Motor neuron (in vitro differentiated cells): ENCODE measurements around the gene MAGI2. TPM values are rescaled to one million over a fixed set of nuclear protein-coding genes. Genes with fewer than 3 reads are reported as not detected.

Experiments used
- ATAC-seq, 8 experiments: fragments of 200-7000 bp; cut with Tn5 transposase; replicated peaks in 6 of 8; 2 replicates each; pipeline ENCODE4 v1.8.0; 2021; ENCODE audit warnings: mild to moderate bottlenecking in 8 of 8, moderate library complexity in 8 of 8
- H3K27ac ChIP-seq, 2 donors: fragments of 250-450 bp; sonication (Bioruptor Pico); 2 replicates each; pipeline ENCODE4 v1.9.0; 2021; ENCODE audit warnings: antibody characterized with exemption in 2 of 2, mild to moderate bottlenecking in 2 of 2, moderate library complexity in 1 of 2
- H3K4me1 ChIP-seq, 2 donors: fragments of 250-450 bp; sonication (Bioruptor Pico); replicated peaks in 1 of 2; 2 replicates each; pipeline ENCODE4 v1.6.1; 2021; ENCODE audit warnings: antibody characterized with exemption in 2 of 2, mild to moderate bottlenecking in 2 of 2, moderate library complexity in 1 of 2
- H3K4me3 ChIP-seq, 5 donors: fragments of 250-450 bp; sonication (Bioruptor Pico); 2 replicates each; pipeline ENCODE4 v1.9.0; 2021; ENCODE audit warnings: antibody characterized with exemption in 5 of 5, mild to moderate bottlenecking in 5 of 5, moderate library complexity in 4 of 5
- WGBS, 10 experiments: fragments of 450-650 bp; shearing (Covaris generic); methylation state at CpG; one replicate each; pipeline ENCODE4 v1.0.0; 2022; 5-methylcytosine and 5-hydroxymethylcytosine counted together
- in situ Hi-C, 9 experiments: fragments of 400-800 bp; cut with MboI; loops; one replicate each; pipeline ENCODE4 v1.15.0; 2021; ENCODE audit warnings: low sequenced_read_pairs in 9 of 9, low pct_unique_long_range_greater_than_20kb in 2 of 9; ENCODE audit not compliant: unreplicated experiment in 9 of 9
- total RNA-seq, 8 experiments: library from RNA; unstranded; fragments of 300-600 nt; gene quantifications; 2 replicates each; pipeline versions ENCODE4 v1.2.3 to v1.2.4, GENCODE V29; 2022

The MAGI2 gene
- total RNA-seq, 8 experiments from 2014 or later: 8.8 to 81.9 (median 28.2) TPM

GRCh38 chr7:79199266-79199665 lies 254.2 kb downstream of the MAGI2 start:
- 67 to 89% (median 81%) methylated on average over 3 to 6 of the region's 6 CpGs for WGBS, 10 experiments
- Histone ChIP-seq H3K4me3 (no peak overlapping the region), H3K27ac (no peak overlapping the region), H3K4me1 (no peaks in the 10 kb centered on the region)
- in situ Hi-C loops: loop anchor here in 1 of 9 experiments (25.0 kb wide), 1 partner anchor 612 kb away; no protein-coding TSS in a partner anchor
- ATAC-seq: no peak

GRCh38 chr7:79185605-79186004 lies 267.9 kb downstream of the MAGI2 start:
- H3K4me3 ChIP-seq: no peak overlapping the region
- 40 to 100% (median 89%) methylated on average over 1 to 2 of the region's 2 CpGs; no CpG with 5 or more reads in 1 of the 10 experiments for WGBS, 10 experiments
- in situ Hi-C loops: loop anchor here in 1 of 9 experiments (25.0 kb wide), 1 partner anchor 598 kb away; no protein-coding TSS in a partner anchor
- no peaks in the 10 kb centered on the region for H3K4me1 ChIP-seq
- ATAC-seq: peak in 1 of 8 experiments; percentile 37
- H3K27ac ChIP-seq: no peak overlapping the region

- peak in 1 of 8 experiments; percentile 76 for ATAC-seq
- no peak overlapping the region for H3K27ac ChIP-seq
Observed at GRCh38 chr7:79182283-79182682, 271.2 kb downstream of the MAGI2 start.

GRCh38 chr7:79180533-79180932 lies 272.9 kb downstream of the MAGI2 start:
- Histone ChIP-seq H3K4me1 (no peaks in the 10 kb centered on the region), H3K27ac (no peak overlapping the region), H3K4me3 (no peak overlapping the region)
- WGBS, 10 experiments: 50 to 100% (median 71%) methylated on average over 1 to 2 of the region's 2 CpGs; no CpG with 5 or more reads in 6 of the 10 experiments
- in situ Hi-C loops: loop anchor here in 1 of 9 experiments (25.0 kb wide), 1 partner anchor 593 kb away; no protein-coding TSS in a partner anchor
- ATAC-seq: no peak

More at GRCh38 chr7:79182283-79182682, 271.2 kb downstream of the MAGI2 start:
- H3K4me1 ChIP-seq: no peaks in the 10 kb centered on the region
- 0 to 83% (median 0%) methylated on average over 1 of the region's 1 CpG; no CpG with 5 or more reads in 4 of the 10 experiments for WGBS, 10 experiments
- no peak overlapping the region for H3K4me3 ChIP-seq
- in situ Hi-C loops: loop anchor here in 1 of 9 experiments (25.0 kb wide), 1 partner anchor 595 kb away; no protein-coding TSS in a partner anchor

- no peaks in the 10 kb centered on the region for H3K4me1 ChIP-seq
- H3K27ac ChIP-seq: no peak overlapping the region
- whole genome bisulfite sequencing, 10 experiments: 1 to 35% (median 20%) methylated on average over 4 to 8 of the region's 8 CpGs
- peak in 5 of 8 experiments; percentile 28 to 63 (median 56) for ATAC-seq
- H3K4me3 ChIP-seq: no peak overlapping the region
- in situ Hi-C loops: loop anchor here in 1 of 9 experiments (25.0 kb wide), 1 partner anchor 590 kb away; no protein-coding TSS in a partner anchor
Observed at GRCh38 chr7:79176859-79177477, 276.5 kb downstream of the MAGI2 start.

- WGBS, 10 experiments: 72 to 100% (median 87%) methylated on average over 1 to 3 of the region's 3 CpGs; no CpG with 5 or more reads in 2 of the 10 experiments
- no peak for ATAC-seq
- Histone ChIP-seq H3K4me1 (no peaks in the 10 kb centered on the region), H3K4me3 (no peak overlapping the region), H3K27ac (no peak overlapping the region)
- in situ Hi-C loops: loop anchor here in 1 of 9 experiments (25.0 kb wide), 1 partner anchor 588 kb away; no protein-coding TSS in a partner anchor
Observed at GRCh38 chr7:79175374-79175773, 278.1 kb downstream of the MAGI2 start.

GRCh38 chr7:79165225-79165624 lies 288.2 kb downstream of the MAGI2 start:
- in situ Hi-C loops: loop anchor here in 2 of 9 experiments (25.0 kb wide), 2 partner anchors 228 to 1128 kb away; no protein-coding TSS in a partner anchor
- WGBS, 10 experiments: 67 to 100% (median 89%) methylated on average over 1 of the region's 1 CpG; no CpG with 5 or more reads in 1 of the 10 experiments
- Histone ChIP-seq H3K4me1 (no peaks in the 10 kb centered on the region), H3K4me3 (no peak overlapping the region), H3K27ac (no peak overlapping the region)
- ATAC-seq: peak in 2 of 8 experiments; percentile 74 to 85

- no peak overlapping the region for H3K27ac ChIP-seq
- no peaks in the 10 kb centered on the region for H3K4me1 ChIP-seq
- WGBS, 10 experiments: 61 to 97% (median 88%) methylated on average over 3 to 5 of the region's 5 CpGs; no CpG with 5 or more reads in 1 of the 10 experiments
- H3K4me3 ChIP-seq: no peak overlapping the region
- ATAC-seq: no peak
- in situ Hi-C loops: loop anchor here in 2 of 9 experiments (25.0 kb wide), 2 partner anchors 222 to 1122 kb away; no protein-coding TSS in a partner anchor
Observed at GRCh38 chr7:79159040-79159664, 294.3 kb downstream of the MAGI2 start.

- ATAC-seq: no peak
- in situ Hi-C loops: loop anchor here in 2 of 9 experiments (25.0 kb wide), 2 partner anchors 220 to 1120 kb away; no protein-coding TSS in a partner anchor
- Histone ChIP-seq H3K27ac (no peak overlapping the region), H3K4me1 (no peaks in the 10 kb centered on the region), H3K4me3 (no peak overlapping the region)
- WGBS, 10 experiments: 59 to 100% (median 91%) methylated on average over 1 to 2 of the region's 2 CpGs; no CpG with 5 or more reads in 2 of the 10 experiments
Observed at GRCh38 chr7:79157281-79157680, 296.2 kb downstream of the MAGI2 start.

- 0 to 100% (median 89%) methylated on average over 1 of the region's 1 CpG; no CpG with 5 or more reads in 5 of the 10 experiments for WGBS, 10 experiments
Observed at GRCh38 chr7:79149831-79150230, 303.6 kb downstream of the MAGI2 start.

GRCh38 chr7:79142706-79143105 lies 310.8 kb downstream of the MAGI2 start:
- 33 to 100% (median 58%) methylated on average over 1 to 3 of the region's 3 CpGs for WGBS, 10 experiments
- in situ Hi-C loops: no loop called here
- Histone ChIP-seq H3K4me3 (no peak overlapping the region), H3K4me1 (no peaks in the 10 kb centered on the region), H3K27ac (no peak overlapping the region)
- ATAC-seq: no peak

More at GRCh38 chr7:79149831-79150230, 303.6 kb downstream of the MAGI2 start:
- no peak overlapping the region for H3K4me3 ChIP-seq
- H3K4me1 ChIP-seq: no peaks in the 10 kb centered on the region
- H3K27ac ChIP-seq: no peak overlapping the region
- in situ Hi-C loops: loop anchor here in 2 of 9 experiments (25.0 kb wide), 2 partner anchors 213 to 1113 kb away; no protein-coding TSS in a partner anchor
- no peak for ATAC-seq

- WGBS, 10 experiments: 36 to 100% (median 71%) methylated on average over 1 of the region's 1 CpG
- Histone ChIP-seq H3K4me1 (no peaks in the 10 kb centered on the region), H3K4me3 (no peak overlapping the region), H3K27ac (no peak overlapping the region)
- in situ Hi-C loops: no loop called here
- no peak for ATAC-seq
Observed at GRCh38 chr7:79141252-79141651, 312.2 kb downstream of the MAGI2 start.

- no peak for ATAC-seq
- H3K27ac ChIP-seq: no peak overlapping the region
- in situ Hi-C loops: no loop called here
- no peaks in the 10 kb centered on the region for H3K4me1 ChIP-seq
- 13 to 100% (median 92%) methylated on average over 1 to 3 of the region's 3 CpGs; no CpG with 5 or more reads in 3 of the 10 experiments for WGBS, 10 experiments
- H3K4me3 ChIP-seq: no peak overlapping the region
Observed at GRCh38 chr7:79137942-79138341, 315.5 kb downstream of the MAGI2 start.
